HG03457 (cell line): ENCODE results near the gene PRPSAP1.

Source experiments
- ATAC-seq: cut with Tn5 transposase; IDR thresholded peaks from one replicate; pipeline ENCODE4 v1.9.1; 2021; ENCODE audit warnings: moderate number of reproducible peaks; ENCODE audit not compliant: unreplicated experiment

The PRPSAP1 gene

GRCh38 chr17:76383546-76384221 lies 30.0 kb upstream of the PRPSAP1 start:
- no peak for ATAC-seq

- ATAC-seq: no peak
Measured at GRCh38 chr17:76382803-76383545, 29.3 kb upstream of the PRPSAP1 start.

DNA sequence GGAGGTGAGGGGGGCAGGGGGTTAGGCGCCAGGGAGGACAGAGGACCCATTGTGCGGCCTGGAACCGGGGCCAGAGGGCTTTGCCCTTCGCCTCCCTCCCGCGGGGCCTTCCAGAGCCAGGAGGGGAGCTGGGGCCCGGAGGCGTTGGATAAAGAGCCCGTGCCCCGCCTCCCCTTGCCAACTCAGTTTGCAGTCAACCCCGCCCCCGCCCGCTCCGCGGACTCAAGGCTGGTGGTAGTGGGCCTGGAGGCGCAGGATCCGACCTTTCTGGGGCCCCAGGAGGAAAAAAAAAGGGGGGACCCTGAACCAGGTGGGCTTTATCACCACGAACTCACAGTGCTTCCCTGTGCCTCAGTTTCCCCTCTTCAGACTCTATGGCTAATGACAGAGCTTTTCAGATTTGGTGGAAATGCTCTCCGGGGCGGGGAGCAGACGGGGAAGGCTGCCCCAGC lies 28.7 kb upstream of the PRPSAP1 start:
- no peak for ATAC-seq

GRCh38 chr17:76381633-76382350 lies 28.1 kb upstream of the PRPSAP1 start:
- ATAC-seq: no peak

GRCh38 chr17:76379646-76380376 lies 26.1 kb upstream of the PRPSAP1 start:
- ATAC-seq: no peak

DNA sequence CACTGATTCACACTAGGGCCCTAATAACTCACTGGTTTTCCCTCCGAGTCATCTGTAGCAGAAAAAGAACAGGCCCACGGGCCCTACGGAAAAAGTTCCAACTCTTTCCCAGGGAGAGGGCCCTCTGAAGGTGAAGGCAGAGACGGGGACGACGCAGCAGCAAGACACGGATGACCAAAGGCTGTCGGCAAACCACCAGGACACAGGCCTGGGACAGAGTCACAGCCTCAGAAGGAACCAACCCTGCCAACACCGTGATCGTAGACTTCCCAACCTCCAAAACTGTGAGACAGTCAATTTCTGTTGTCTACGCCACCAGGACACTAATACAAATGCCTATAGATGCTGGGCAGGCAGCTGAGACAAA lies 25.5 kb upstream of the PRPSAP1 start:
- ATAC-seq: no peak

DNA sequence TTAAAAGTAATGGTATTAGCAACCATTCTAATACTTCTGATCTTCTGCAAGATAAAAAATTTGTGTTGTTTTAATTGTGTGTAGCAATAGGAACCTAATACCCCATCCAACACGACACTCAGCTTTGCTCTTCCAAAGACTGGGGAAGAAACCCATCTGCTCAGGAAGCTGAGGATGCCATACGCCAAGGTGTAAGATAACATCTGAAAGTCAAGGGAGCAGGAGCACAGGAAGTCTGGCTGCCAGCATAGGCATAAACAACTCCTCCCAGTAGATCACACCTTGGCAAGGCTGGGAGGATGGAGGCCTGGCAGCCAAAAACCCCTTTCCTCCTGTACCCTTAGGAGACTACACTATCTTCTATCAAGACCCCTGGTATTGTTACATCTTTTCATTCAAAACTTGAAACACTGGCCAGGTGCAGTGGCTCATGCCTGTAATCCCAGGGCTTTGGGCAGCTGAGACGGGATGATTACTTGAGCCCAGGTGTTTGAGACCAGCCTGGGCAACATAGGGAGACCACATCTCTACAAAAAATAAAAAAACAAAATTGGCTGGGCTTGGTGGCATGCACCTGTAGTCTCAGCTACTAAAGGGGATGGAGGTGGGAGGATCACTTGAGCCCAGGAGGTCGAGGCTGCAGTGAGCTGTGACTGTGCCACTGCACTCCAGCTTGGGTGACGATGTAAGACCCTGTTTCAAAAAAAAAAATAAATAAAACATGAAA lies 25.0 kb upstream of the PRPSAP1 start:
- no peak for ATAC-seq

GRCh38 chr17:76376318-76377133 lies 22.8 kb upstream of the PRPSAP1 start:
- no peak for ATAC-seq

DNA sequence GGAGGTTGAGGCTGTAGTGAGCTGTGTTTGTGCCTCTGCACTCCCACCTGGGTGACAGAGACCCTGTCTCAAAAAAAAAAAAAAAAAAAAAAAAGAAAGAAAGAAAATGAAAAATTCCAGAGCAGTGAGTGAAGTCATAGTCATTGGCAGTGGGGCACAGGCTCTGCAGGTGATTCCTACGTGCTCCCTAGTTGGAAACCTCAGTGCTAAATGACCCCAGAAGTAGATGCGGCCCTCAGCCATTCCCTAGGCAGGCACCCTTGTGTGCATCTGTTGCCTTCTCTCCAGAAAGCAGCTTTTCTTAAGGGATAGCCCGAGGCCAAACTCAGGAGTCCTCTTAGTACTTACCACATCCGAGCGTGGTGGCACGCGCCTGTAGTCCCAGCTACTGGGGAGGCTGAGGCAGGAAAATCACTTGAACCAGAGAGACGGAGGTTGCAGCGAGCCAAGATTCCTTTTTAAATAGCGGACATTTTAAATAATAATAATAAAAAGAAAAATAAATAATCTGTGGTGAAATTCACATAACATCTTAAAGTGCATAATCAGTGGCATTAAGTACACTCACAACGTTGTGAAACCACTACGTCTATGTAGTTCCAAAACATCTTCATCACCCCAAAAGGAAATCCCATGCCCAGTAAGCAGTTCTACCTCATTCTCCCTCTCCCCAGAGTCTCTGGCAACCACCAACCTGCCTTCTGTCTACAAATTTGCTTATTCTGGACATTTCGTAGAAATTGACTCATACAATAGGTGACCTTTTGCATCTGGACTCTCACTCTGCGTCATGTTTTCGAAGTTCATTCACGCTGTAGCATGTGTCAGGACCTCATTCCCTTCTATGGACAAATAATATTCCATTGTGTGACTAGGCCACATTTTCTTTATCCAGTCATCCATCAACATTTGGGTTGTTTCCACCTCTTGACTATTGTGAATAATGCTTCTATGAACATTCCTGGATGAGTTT lies 18.2 kb upstream of the PRPSAP1 start:
- no peak for ATAC-seq

GRCh38 chr17:76370261-76370993 lies 16.7 kb upstream of the PRPSAP1 start:
- ATAC-seq: no peak

DNA sequence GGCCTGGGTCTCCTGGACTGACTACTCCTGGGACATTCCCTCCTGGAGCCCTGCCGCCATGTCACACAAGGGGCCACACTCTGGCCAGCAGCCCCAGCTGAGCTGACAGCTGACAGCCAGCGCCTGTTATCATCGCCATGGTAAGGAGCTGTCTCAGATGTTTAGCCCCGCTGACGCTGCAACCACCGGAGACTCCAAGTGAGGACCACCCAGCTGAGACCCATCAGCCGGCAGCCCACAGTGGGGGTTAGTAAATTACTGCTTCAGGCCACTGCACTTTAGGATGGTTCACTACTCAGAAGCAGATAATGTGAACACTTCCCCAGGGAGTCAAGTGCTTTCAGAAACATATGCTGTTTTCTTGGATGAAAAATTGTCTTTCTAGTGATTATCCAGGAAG lies 16.1 kb upstream of the PRPSAP1 start:
- ATAC-seq: no peak

GRCh38 chr17:76369379-76369778 lies 15.7 kb upstream of the PRPSAP1 start:
- ATAC-seq: no peak

DNA sequence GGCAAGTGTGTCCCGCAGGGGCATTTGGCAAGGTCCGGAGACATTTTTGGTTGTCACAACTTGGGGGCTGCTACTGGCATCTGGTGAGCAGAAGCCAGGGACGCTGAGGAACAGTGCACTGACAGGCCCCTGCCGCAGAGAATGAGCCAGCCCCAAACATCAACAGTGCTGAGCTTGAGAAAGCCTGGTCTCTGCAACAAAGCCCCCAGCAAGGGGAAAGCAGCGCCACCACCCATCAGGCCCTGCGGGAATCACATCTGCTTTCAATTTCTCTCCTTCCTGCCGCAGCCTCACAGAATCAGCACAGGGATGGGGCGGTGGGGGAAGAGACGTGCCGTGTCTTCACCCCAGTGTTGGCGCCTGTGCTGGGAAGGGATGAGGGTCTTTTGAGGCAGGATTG lies 14.8 kb upstream of the PRPSAP1 start:
- no peak for ATAC-seq

DNA sequence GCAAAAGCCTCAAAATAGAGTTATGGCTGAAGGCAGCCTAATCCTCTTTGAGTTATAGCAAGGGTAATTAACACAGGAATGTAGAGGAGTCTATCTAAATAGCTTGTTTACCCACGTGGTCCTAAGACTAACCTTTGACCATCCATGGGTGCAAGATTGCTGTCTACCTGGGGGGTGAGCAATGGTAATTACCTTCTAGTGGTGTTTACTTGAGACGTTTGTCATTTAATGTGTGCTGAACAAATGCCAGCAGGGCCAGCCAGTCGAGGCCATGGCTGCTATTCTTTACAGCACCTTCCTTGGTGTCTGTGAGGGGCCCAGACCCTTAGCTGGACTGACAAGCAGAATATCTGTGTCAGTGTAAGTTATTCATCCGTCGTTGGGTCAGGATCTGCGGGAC lies 13.9 kb upstream of the PRPSAP1 start:
- no peak for ATAC-seq

DNA sequence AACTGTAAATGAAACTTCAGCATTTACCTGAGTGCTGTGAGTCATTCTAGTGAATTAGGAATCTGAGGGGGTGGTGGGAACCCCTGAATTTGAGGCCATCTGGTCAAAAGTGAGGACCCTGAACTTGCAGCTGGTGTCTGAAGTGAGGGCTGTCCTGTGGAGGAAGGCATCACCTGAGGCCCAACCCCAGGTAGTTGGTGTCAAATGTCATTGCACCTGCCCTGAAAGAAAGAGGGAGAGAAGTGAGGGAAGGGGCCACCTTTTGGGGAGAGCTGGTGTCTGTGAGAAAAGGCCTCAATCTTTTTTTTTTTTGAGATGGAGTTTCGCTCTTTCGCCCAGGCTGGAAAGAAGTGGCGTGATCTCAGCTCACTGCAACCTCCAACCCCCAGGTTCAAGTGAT lies 12.5 kb upstream of the PRPSAP1 start:
- no peak for ATAC-seq

DNA sequence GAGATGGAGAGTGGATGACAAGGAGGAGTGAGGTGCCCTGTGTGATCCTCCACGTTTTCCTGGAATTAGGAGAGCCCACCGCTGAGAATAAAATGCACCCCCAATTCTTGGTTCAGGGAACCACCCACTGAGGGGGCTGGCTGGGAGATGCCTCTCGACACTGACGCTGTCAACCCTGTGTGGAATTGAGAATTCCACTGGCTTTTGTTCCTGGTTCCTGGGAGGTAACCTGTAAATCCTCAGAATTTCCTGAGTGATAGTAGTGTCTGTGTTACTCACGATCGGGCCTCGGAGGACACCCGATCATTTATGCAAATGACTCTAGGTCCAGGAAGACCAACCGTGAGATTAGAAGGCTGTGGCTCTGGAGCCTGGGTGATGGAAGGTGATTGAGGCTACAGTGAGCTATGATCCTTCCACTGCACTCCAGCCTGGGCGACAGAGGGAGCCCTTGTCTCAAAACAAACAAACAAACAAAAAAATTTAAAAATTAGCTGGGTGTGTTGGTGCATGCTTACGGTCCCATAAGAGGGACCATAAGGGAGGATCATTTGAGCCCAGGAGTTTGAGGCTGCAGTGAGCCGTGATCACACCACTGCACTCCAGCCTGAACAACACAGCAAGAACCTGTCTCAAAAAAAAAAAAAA lies 11.7 kb upstream of the PRPSAP1 start:
- ATAC-seq: no peak

DNA sequence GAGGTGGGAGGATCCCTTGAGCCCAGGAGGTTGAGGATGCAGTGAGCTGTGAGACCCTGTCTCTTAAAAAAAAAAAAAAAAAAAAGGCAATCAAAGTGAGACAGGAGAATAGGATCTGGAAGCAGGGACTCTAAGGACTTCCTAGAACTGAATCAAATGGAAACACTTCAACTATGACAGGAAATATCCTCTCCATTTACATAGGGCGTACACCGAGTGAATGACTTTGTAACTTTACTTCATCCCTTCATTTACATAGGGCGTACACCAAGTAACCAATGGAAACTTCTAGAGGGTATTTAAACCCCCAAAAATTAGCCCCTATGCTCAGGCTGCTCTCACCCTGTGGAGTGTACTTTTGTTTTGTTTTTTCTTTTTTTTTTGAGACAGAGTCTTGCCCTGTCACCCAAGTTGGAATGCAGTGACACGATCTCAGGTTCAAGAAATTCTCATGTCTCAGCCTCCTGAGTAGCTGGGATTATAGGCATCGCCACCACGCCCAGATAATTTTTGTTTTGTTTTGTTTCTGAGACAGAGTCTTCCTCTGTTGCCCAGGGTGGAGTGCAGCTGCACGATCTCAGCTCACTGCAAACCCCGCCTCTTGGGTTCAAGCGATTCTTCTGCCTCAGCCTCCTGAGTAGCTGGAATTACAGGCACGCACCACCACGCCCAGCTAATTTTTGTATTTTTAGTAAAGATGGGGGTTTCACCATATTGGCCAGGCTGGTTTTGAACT lies 9.6 kb upstream of the PRPSAP1 start:
- ATAC-seq: no peak
